ENCODE results near the gene GALR3. TPM values are rescaled to one million over a fixed set of nuclear protein-coding genes. Genes with fewer than 3 reads are reported as not detected.

The GALR3 gene
- polyA plus RNA-seq, 1 donor = not detected

Other genes starting within 250 kb of the GALR3 start
- gene LGALS2, start 243.3 kb upstream of the GALR3 start, polyA plus RNA-seq (ENCODE audit: insufficient read length) = not detected
- gene GGA1, start 214.5 kb upstream of the GALR3 start, polyA plus RNA-seq (ENCODE audit: insufficient read length) = 47.4 TPM
- gene SH3BP1, start 183.7 kb upstream of the GALR3 start, polyA plus RNA-seq (ENCODE audit: insufficient read length) = 7.1 TPM
- gene PDXP, start 164.7 kb upstream of the GALR3 start, polyA plus RNA-seq (ENCODE audit: insufficient read length) = 12.6 TPM
- gene LGALS1, start 147.7 kb upstream of the GALR3 start, polyA plus RNA-seq (ENCODE audit: insufficient read length) = 1,276 TPM
- 15.8 TPM for gene NOL12, start 137.0 kb upstream of the GALR3 start, polyA plus RNA-seq (ENCODE audit: insufficient read length)
- 52.7 TPM for gene TRIOBP, start 126.3 kb upstream of the GALR3 start, polyA plus RNA-seq (ENCODE audit: insufficient read length)
- 5.6 TPM for gene GCAT, start 15.4 kb upstream of the GALR3 start, polyA plus RNA-seq (ENCODE audit: insufficient read length)
- 10.4 TPM for gene ANKRD54, start 21.0 kb downstream of the GALR3 start, polyA plus RNA-seq (ENCODE audit: insufficient read length)
- gene EIF3L, start 26.0 kb downstream of the GALR3 start, polyA plus RNA-seq (ENCODE audit: insufficient read length) = 1,289 TPM
- gene MICALL1, start 82.9 kb downstream of the GALR3 start, polyA plus RNA-seq (ENCODE audit: insufficient read length) = 50.2 TPM
- gene C22orf23, start 130.2 kb downstream of the GALR3 start, polyA plus RNA-seq (ENCODE audit: insufficient read length) = 11.1 TPM
- 39.1 TPM for gene POLR2F, start 130.3 kb downstream of the GALR3 start, polyA plus RNA-seq (ENCODE audit: insufficient read length)
- gene SOX10, start 161.2 kb downstream of the GALR3 start, polyA plus RNA-seq (ENCODE audit: insufficient read length) = 4.2 TPM
- 12.8 TPM for gene PICK1, start 234.0 kb downstream of the GALR3 start, polyA plus RNA-seq (ENCODE audit: insufficient read length)

All from hindlimb muscle (tissue), 1 donor.